Natural killer cell (primary cell): ENCODE data around the gene ZNF778. TPM values are rescaled to one million over a fixed set of nuclear protein-coding genes. Genes with fewer than 3 reads are reported as not detected.

Source experiments
- ATAC-seq, 3 donors: fragments of 150-1000 bp in 2 of 3; fragments of 200-7000 bp in 1 of 3; cut with Tn5 transposase; 1 replicate in 1 of 3; 2 replicates in 2 of 3; pipeline ENCODE4 v1.10.0; 2021; ENCODE audit warnings: mild to moderate bottlenecking in 2 of 3, moderate library complexity in 2 of 3
- DNase-seq, 2 donors: peaks; one replicate each; pipeline versions ENCODE4 v3.0.0 to v3.0.0-alpha.2; 2013 to 2021; ENCODE audit warnings: mixed read lengths in 1 of 2
- H3K27ac ChIP-seq: one replicate; pipeline ENCODE4 v1.5.1; 2013; ENCODE audit warnings: mild to moderate bottlenecking, low read length
- H3K27me3 ChIP-seq: one replicate; pipeline ENCODE4 v1.6.1; 2013; ENCODE audit warnings: low read length; ENCODE audit not compliant: control insufficient read depth, insufficient read depth
- H3K36me3 ChIP-seq: one replicate; pipeline ENCODE4 v1.6.1; 2013; ENCODE audit warnings: low read length; ENCODE audit not compliant: control insufficient read depth, insufficient read depth
- H3K4me1 ChIP-seq: one replicate; pipeline ENCODE4 v1.6.1; 2013; ENCODE audit warnings: low read length; ENCODE audit not compliant: control insufficient read depth, insufficient read depth
- H3K4me3 ChIP-seq: one replicate; pipeline ENCODE4 v1.5.1; 2013; ENCODE audit warnings: low read length
- H3K9me3 ChIP-seq: one replicate; pipeline ENCODE4 v1.6.1; 2013; ENCODE audit warnings: low read length; ENCODE audit not compliant: control insufficient read depth, insufficient read depth
- H3K27ac Mint-ChIP-seq, 2 donors: one replicate each; pipeline ENCODE4 v1.8.0; 2022; ENCODE audit warnings: mild to moderate bottlenecking in 2 of 2, mixed read lengths in 2 of 2, moderate library complexity in 1 of 2
- H3K27me3 Mint-ChIP-seq, 2 donors: one replicate each; pipeline ENCODE4 v1.8.0; 2022; ENCODE audit warnings: low read depth in 2 of 2, mixed read lengths in 2 of 2
- H3K36me3 Mint-ChIP-seq: one replicate; pipeline ENCODE4 v1.8.0; 2022; ENCODE audit warnings: mixed read lengths
- H3K4me1 Mint-ChIP-seq, 2 donors: one replicate each; pipeline ENCODE4 v1.8.0; 2022; ENCODE audit warnings: mixed read lengths in 2 of 2
- H3K4me3 Mint-ChIP-seq: one replicate; pipeline ENCODE4 v1.8.0; 2022; ENCODE audit warnings: mild to moderate bottlenecking, moderate library complexity, mixed read lengths
- H3K9me3 Mint-ChIP-seq, 2 donors: one replicate each; pipeline ENCODE4 v1.8.0; 2022; ENCODE audit warnings: mixed read lengths in 2 of 2
- CTCF ChIP-seq: fragments of 200-600 bp; IDR thresholded peaks from one replicate; pipeline ENCODE4 v1.8.0; 2022; ENCODE audit warnings: antibody characterized with exemption
- WGBS: methylation state at CpG from one replicate; pipeline ENCODE4 v1.1.7; 2013; ENCODE audit warnings: missing lambda C conversion rate; ENCODE audit not compliant: insufficient coverage; 5-methylcytosine and 5-hydroxymethylcytosine counted together
- intact Hi-C: fragments of 100-400 bp; cut with micrococcal nuclease; formaldehyde crosslinking; loops from one replicate; pipeline ENCODE4 v1.14.2; 2022
- total RNA-seq, 4 donors: library from RNA; stranded (reverse); fragments of 120-200 nt in 1 of 4; gene quantifications; one replicate each; pipeline versions ENCODE4 v1.2.3 to v1.2.4, GENCODE V29; 2013 to 2022

Gene ZNF778
- total RNA-seq, 3 donors from 2014 or later (not counting 1 experiment from before 2014, with no cell fraction given), result 7.0 to 14.1 (median 11.8) TPM

- DNase-seq (no peak), ATAC-seq (no peak)
- no peaks in the 10 kb centered on the region for H3K9me3 Mint-ChIP-seq
- peaks cover 26% of the 10 kb centered on the region for H3K27me3 ChIP-seq
- no peak overlapping the region for H3K4me3 ChIP-seq
- H3K27ac ChIP-seq, result no peak overlapping the region
- peaks cover 16% of the 10 kb centered on the region for H3K4me1 ChIP-seq
- H3K36me3 ChIP-seq, result no peaks in the 10 kb centered on the region
- peaks cover 12 to 16% of the 10 kb centered on the region in 2 donors for H3K27me3 Mint-ChIP-seq
- no peak overlapping the region for H3K27ac Mint-ChIP-seq
- TF ChIP-seq CTCF, result no peak
- H3K4me1 Mint-ChIP-seq, result peaks cover 5% of the 10 kb centered on the region in 2 donors
- intact Hi-C loops, result no loop called here
- 90% methylated on average over 26 of the region's 28 CpGs for WGBS
- peaks cover 3% of the 10 kb centered on the region for H3K9me3 ChIP-seq
- H3K36me3 Mint-ChIP-seq, result no peaks in the 10 kb centered on the region
- H3K4me3 Mint-ChIP-seq, result peak overlapping the region; percentile 13
These were observed 18.9 kb upstream of the ZNF778 start for GRCh38 chr16:89198417-89199240.

GRCh38 chr16:89199241-89200123 is 18.0 kb upstream of the ZNF778 start:
- H3K9me3 ChIP-seq, result peaks cover 3% of the 10 kb centered on the region
- no peak overlapping the region for H3K27ac Mint-ChIP-seq
- no peak for TF ChIP-seq CTCF
- intact Hi-C loops, result no loop called here
- DNase-seq, result no peak
- H3K4me3 Mint-ChIP-seq, result no peak overlapping the region
- H3K27me3 Mint-ChIP-seq, result peaks cover 21 to 22% of the 10 kb centered on the region in 2 donors
- H3K4me1 Mint-ChIP-seq, result peaks cover 5% of the 10 kb centered on the region in 2 donors
- H3K27ac ChIP-seq, result no peak overlapping the region
- no peak overlapping the region for H3K4me3 ChIP-seq
- WGBS, result 84% methylated on average over 22 of the region's 22 CpGs
- H3K9me3 Mint-ChIP-seq, result no peaks in the 10 kb centered on the region
- ATAC-seq, result no peak
- H3K36me3 ChIP-seq, result no peaks in the 10 kb centered on the region
- H3K27me3 ChIP-seq, result peaks cover 26% of the 10 kb centered on the region
- H3K4me1 ChIP-seq, result peaks cover 15% of the 10 kb centered on the region
- no peaks in the 10 kb centered on the region for H3K36me3 Mint-ChIP-seq

- peaks cover 3% of the 10 kb centered on the region for H3K9me3 ChIP-seq
- no peaks in the 10 kb centered on the region for H3K36me3 ChIP-seq
- no peak for TF ChIP-seq CTCF
- Mint-ChIP-seq H3K9me3 (no peaks in the 10 kb centered on the region), H3K4me1 (peaks cover 5% of the 10 kb centered on the region in 2 donors), H3K36me3 (no peaks in the 10 kb centered on the region), H3K4me3 (peak within 1 kb of the TSS; percentile 52), H3K27ac (no peak within 1 kb of the TSS), H3K27me3 (peaks cover 21 to 22% of the 10 kb centered on the region in 2 donors)
- ATAC-seq (no peak), DNase-seq (no peak)
- intact Hi-C loops, result no loop called here
- H3K4me1 ChIP-seq, result peaks cover 15% of the 10 kb centered on the region
- H3K4me3 ChIP-seq, result no peak within 1 kb of the TSS
- no peak within 1 kb of the TSS for H3K27ac ChIP-seq
- H3K27me3 ChIP-seq, result peaks cover 26% of the 10 kb centered on the region
- WGBS, result 32% methylated on average over 28 of the region's 28 CpGs
These were observed 17.2 kb upstream of the ZNF778 start, which contains the start of gene SLC22A31 for GRCh38 chr16:89200124-89200849. SLC22A31 (minus strand) TSS chr16:89200537; CDS start chr16:89200501, 36 bp downstream.
